Measurements from ENCODE around the gene ARIH2. TPM values are rescaled to one million over a fixed set of nuclear protein-coding genes. Genes with fewer than 3 reads are reported as not detected.

The ARIH2 gene
- total RNA-seq, 1 experiment from 2014 or later: 106 TPM

GRCh38 chr3:48934333-48934991 lies 15.8 kb downstream of the ARIH2 start:
- Mint-ChIP-seq H3K27me3 (ENCODE audit: insufficient read depth, unreplicated experiment) (no peaks in the 10 kb centered on the region), H3K36me3 (ENCODE audit: insufficient read depth, unreplicated experiment) (peaks cover 66% of the 10 kb centered on the region), H3K27ac (ENCODE audit: unreplicated experiment) (no peak overlapping the region), H3K4me3 (ENCODE audit: unreplicated experiment) (no peak overlapping the region), H3K9me3 (ENCODE audit: unreplicated experiment) (no peaks in the 10 kb centered on the region), H3K4me1 (ENCODE audit: low read depth, unreplicated experiment) (peaks cover 7% of the 10 kb centered on the region)
- no peaks in the 10 kb centered on the region for H3K36me3 ChIP-seq (ENCODE audit: control insufficient read depth, insufficient read depth, low read length)
- no peak overlapping the region for H3K4me3 ChIP-seq (ENCODE audit: low read depth, low read length)
- intact Hi-C loops (cut with micrococcal nuclease; ENCODE audit: unreplicated experiment): no loop called here
- no peaks in the 10 kb centered on the region for H3K9me3 ChIP-seq
- TF ChIP-seq, protein P1, sequence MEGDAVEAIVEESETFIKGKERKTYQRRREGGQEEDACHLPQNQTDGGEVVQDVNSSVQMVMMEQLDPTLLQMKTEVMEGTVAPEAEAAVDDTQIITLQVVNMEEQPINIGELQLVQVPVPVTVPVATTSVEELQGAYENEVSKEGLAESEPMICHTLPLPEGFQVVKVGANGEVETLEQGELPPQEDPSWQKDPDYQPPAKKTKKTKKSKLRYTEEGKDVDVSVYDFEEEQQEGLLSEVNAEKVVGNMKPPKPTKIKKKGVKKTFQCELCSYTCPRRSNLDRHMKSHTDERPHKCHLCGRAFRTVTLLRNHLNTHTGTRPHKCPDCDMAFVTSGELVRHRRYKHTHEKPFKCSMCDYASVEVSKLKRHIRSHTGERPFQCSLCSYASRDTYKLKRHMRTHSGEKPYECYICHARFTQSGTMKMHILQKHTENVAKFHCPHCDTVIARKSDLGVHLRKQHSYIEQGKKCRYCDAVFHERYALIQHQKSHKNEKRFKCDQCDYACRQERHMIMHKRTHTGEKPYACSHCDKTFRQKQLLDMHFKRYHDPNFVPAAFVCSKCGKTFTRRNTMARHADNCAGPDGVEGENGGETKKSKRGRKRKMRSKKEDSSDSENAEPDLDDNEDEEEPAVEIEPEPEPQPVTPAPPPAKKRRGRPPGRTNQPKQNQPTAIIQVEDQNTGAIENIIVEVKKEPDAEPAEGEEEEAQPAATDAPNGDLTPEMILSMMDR (IDR thresholded peaks at IDR 0.05; ENCODE audit: insufficient read depth in 1 of 2, low read depth in 1 of 2, low read length in 1 of 2, severe bottlenecking in 1 of 2, unreplicated experiment in 1 of 2): no peak
- no peaks in the 10 kb centered on the region for H3K4me1 ChIP-seq
- no TSS peak for BruUV-seq (replicated peaks)
- DNase-seq: no peak
- no peaks in the 10 kb centered on the region for H3K27me3 ChIP-seq (replicated peaks; ENCODE audit: control insufficient read depth, insufficient read depth, low read length)
- ChIA-PET CTCF (no interaction called here), POLR2A (no interaction called here)

DNA sequence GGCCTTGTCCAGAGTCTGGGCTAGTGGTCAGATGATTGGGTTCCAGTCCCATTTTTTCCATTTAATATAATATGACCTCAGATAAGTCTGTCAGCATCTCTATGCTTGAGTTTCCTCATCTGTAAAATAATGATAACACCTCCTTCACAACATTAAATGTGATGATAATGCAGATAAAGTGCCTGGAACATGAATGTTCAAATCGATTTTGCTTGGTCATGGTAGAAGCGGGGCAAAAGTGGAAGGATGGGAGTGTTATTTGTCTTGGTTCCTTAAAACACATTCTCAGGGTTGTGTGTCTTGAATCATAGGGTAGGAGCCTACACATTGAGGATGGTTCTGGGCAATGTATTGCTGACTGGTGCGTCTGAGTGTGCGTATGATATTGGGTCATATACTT lies 16.9 kb downstream of the ARIH2 start:
- Histone ChIP-seq H3K27me3 (replicated peaks; ENCODE audit: control insufficient read depth, insufficient read depth, low read length) (no peaks in the 10 kb centered on the region), H3K4me3 (ENCODE audit: low read depth, low read length) (no peak overlapping the region), H3K36me3 (ENCODE audit: control insufficient read depth, insufficient read depth, low read length) (no peaks in the 10 kb centered on the region), H3K9me3 (no peaks in the 10 kb centered on the region), H3K4me1 (no peaks in the 10 kb centered on the region)
- Mint-ChIP-seq H3K36me3 (ENCODE audit: insufficient read depth, unreplicated experiment) (peaks cover 65% of the 10 kb centered on the region), H3K4me3 (ENCODE audit: unreplicated experiment) (no peak overlapping the region), H3K27me3 (ENCODE audit: insufficient read depth, unreplicated experiment) (no peaks in the 10 kb centered on the region), H3K9me3 (ENCODE audit: unreplicated experiment) (no peaks in the 10 kb centered on the region), H3K27ac (ENCODE audit: unreplicated experiment) (no peak overlapping the region), H3K4me1 (ENCODE audit: low read depth, unreplicated experiment) (peaks cover 7% of the 10 kb centered on the region)
- BruUV-seq (replicated peaks): no TSS peak
- POLR2A ChIA-PET: no interaction called here
- TF ChIP-seq, protein P1 (IDR thresholded peaks at IDR 0.05; ENCODE audit: insufficient read depth in 1 of 2, low read depth in 1 of 2, low read length in 1 of 2, severe bottlenecking in 1 of 2, unreplicated experiment in 1 of 2): no peak
- CTCF ChIA-PET: no interaction called here
- no peak for DNase-seq
- intact Hi-C loops (cut with micrococcal nuclease; ENCODE audit: unreplicated experiment): no loop called here

GRCh38 chr3:48938156-48938555 lies 19.5 kb downstream of the ARIH2 start:
- peaks cover 7% of the 10 kb centered on the region for H3K4me1 Mint-ChIP-seq (ENCODE audit: low read depth, unreplicated experiment)
- TF ChIP-seq, protein P1 (IDR thresholded peaks at IDR 0.05; ENCODE audit: insufficient read depth in 1 of 2, low read depth in 1 of 2, low read length in 1 of 2, severe bottlenecking in 1 of 2, unreplicated experiment in 1 of 2): no peak
- ChIA-PET CTCF (no interaction called here), POLR2A (no interaction called here)
- Histone ChIP-seq H3K27me3 (replicated peaks; ENCODE audit: control insufficient read depth, insufficient read depth, low read length) (no peaks in the 10 kb centered on the region), H3K4me1 (no peaks in the 10 kb centered on the region), H3K36me3 (ENCODE audit: control insufficient read depth, insufficient read depth, low read length) (no peaks in the 10 kb centered on the region), H3K4me3 (ENCODE audit: low read depth, low read length) (no peak overlapping the region), H3K9me3 (no peaks in the 10 kb centered on the region)
- BruUV-seq (replicated peaks): no TSS peak
- H3K36me3 Mint-ChIP-seq (ENCODE audit: insufficient read depth, unreplicated experiment): peaks cover 49% of the 10 kb centered on the region
- no peak overlapping the region for H3K4me3 Mint-ChIP-seq (ENCODE audit: unreplicated experiment)
- no peak overlapping the region for H3K27ac Mint-ChIP-seq (ENCODE audit: unreplicated experiment)
- no peak for DNase-seq
- no peaks in the 10 kb centered on the region for H3K27me3 Mint-ChIP-seq (ENCODE audit: insufficient read depth, unreplicated experiment)
- H3K9me3 Mint-ChIP-seq (ENCODE audit: unreplicated experiment): no peaks in the 10 kb centered on the region
- intact Hi-C loops (cut with micrococcal nuclease; ENCODE audit: unreplicated experiment): no loop called here

Data from Caco-2 (cell line).